Osteocyte (in vitro differentiated cells): ENCODE results near the gene PUM1. TPM values are rescaled to one million over a fixed set of nuclear protein-coding genes. Genes with fewer than 3 reads are reported as not detected.
"Not testable (repeated sequence)": the region's sequence is repeated elsewhere in the genome, so short reads cannot be mapped to it uniquely, and the experiment has no call there.

Experiments
- DNase-seq: peaks from one replicate; pipeline ENCODE4 v3.0.0; 2021; ENCODE audit warnings: mixed read lengths; ENCODE audit not compliant: unreplicated experiment; ENCODE audit errors: extremely low spot score
- H3K27ac Mint-ChIP-seq: one replicate; pipeline ENCODE4 v1.8.0; 2021; ENCODE audit warnings: mild to moderate bottlenecking, mixed read lengths; ENCODE audit not compliant: unreplicated experiment
- H3K27me3 Mint-ChIP-seq: one replicate; pipeline ENCODE4 v1.8.0; 2021; ENCODE audit warnings: mixed read lengths; ENCODE audit not compliant: unreplicated experiment
- H3K36me3 Mint-ChIP-seq: one replicate; pipeline ENCODE4 v1.8.0; 2021; ENCODE audit warnings: mixed read lengths; ENCODE audit not compliant: unreplicated experiment
- H3K4me1 Mint-ChIP-seq: one replicate; pipeline ENCODE4 v1.8.0; 2021; ENCODE audit warnings: mixed read lengths; ENCODE audit not compliant: unreplicated experiment
- H3K4me3 Mint-ChIP-seq: one replicate; pipeline ENCODE4 v1.8.0; 2021; ENCODE audit warnings: mild to moderate bottlenecking, moderate library complexity, mixed read lengths; ENCODE audit not compliant: unreplicated experiment
- H3K9me3 Mint-ChIP-seq: one replicate; pipeline ENCODE4 v1.8.0; 2021; ENCODE audit warnings: mixed read lengths; ENCODE audit not compliant: unreplicated experiment
- total RNA-seq: library from RNA; stranded (reverse); gene quantifications from 2 replicates; pipeline ENCODE4 v1.2.1, GENCODE V29; 2021
- TF ChIP-seq, protein P1 (sequence below): fragments of 200-600 bp; sonication (generic); IDR thresholded peaks from 2 replicates; pipeline ENCODE4 v1.5.0; 2021; ENCODE audit warnings: antibody characterized with exemption, mild to moderate bottlenecking, moderate library complexity

Gene PUM1
- total RNA-seq, 1 donor from 2014 or later = 145 TPM

DNA sequence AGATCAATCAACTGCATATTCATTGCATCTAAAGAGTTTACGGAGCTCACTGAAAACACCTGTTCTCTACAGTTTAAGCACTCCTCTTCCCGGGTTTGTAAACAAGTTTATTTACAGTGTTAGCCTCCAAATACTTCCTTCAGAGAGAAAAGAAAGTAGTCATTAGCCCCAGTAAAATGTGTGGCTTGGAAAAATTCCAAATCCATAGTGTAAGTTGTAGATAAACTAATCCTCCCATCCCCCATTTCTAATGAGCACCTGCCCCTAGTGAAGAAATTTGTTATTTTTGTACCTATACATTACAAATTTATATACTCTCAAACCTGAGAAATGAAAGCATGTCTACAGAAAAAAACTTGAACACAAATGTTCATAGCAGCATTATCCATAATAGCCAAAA lies 21.9 kb downstream of the PUM1 start:
- H3K9me3 Mint-ChIP-seq = no peaks in the 10 kb centered on the region
- peaks cover 15% of the 10 kb centered on the region for H3K36me3 Mint-ChIP-seq
- TF ChIP-seq, protein P1, sequence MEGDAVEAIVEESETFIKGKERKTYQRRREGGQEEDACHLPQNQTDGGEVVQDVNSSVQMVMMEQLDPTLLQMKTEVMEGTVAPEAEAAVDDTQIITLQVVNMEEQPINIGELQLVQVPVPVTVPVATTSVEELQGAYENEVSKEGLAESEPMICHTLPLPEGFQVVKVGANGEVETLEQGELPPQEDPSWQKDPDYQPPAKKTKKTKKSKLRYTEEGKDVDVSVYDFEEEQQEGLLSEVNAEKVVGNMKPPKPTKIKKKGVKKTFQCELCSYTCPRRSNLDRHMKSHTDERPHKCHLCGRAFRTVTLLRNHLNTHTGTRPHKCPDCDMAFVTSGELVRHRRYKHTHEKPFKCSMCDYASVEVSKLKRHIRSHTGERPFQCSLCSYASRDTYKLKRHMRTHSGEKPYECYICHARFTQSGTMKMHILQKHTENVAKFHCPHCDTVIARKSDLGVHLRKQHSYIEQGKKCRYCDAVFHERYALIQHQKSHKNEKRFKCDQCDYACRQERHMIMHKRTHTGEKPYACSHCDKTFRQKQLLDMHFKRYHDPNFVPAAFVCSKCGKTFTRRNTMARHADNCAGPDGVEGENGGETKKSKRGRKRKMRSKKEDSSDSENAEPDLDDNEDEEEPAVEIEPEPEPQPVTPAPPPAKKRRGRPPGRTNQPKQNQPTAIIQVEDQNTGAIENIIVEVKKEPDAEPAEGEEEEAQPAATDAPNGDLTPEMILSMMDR = no peak
- no peak overlapping the region for H3K4me3 Mint-ChIP-seq
- H3K27ac Mint-ChIP-seq = no peak overlapping the region
- DNase-seq = no peak
- no peaks in the 10 kb centered on the region for H3K27me3 Mint-ChIP-seq
- peaks cover 26% of the 10 kb centered on the region for H3K4me1 Mint-ChIP-seq

DNA sequence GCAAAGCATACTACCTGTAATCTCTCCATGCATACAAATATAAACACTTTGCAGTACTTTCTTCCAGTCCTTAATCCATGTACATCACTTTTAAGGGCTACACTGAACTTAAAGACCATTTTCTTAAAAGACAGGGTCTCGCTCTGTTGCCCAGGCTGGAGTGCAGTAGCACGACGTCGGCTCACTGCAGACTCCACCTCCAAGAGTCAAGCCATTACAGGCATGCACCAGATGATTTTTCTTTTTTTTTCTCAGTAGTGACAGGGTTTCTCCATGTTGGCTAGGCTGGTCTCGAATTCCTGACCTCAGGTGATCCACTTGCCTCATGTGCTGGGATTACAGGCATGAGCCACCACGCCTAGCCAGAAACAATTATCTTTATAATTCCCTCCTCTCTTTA lies 22.9 kb downstream of the PUM1 start:
- DNase-seq = no peak
- Mint-ChIP-seq H3K27me3 (no peaks in the 10 kb centered on the region), H3K27ac (no peak overlapping the region), H3K4me1 (peaks cover 33% of the 10 kb centered on the region), H3K4me3 (no peak overlapping the region), H3K9me3 (no peaks in the 10 kb centered on the region), H3K36me3 (peaks cover 15% of the 10 kb centered on the region)
- TF ChIP-seq, protein P1 = no peak

GRCh38 chr1:31041529-31041928 lies 24.0 kb downstream of the PUM1 start:
- TF ChIP-seq, protein P1 = no peak
- peaks cover 3% of the 10 kb centered on the region for H3K9me3 Mint-ChIP-seq
- H3K4me1 Mint-ChIP-seq = peaks cover 36% of the 10 kb centered on the region

GRCh38 chr1:31040038-31040437 lies 25.5 kb downstream of the PUM1 start:
- Mint-ChIP-seq H3K36me3 (peaks cover 23% of the 10 kb centered on the region), H3K9me3 (peaks cover 3% of the 10 kb centered on the region), H3K4me3 (no peak overlapping the region), H3K4me1 (peaks cover 36% of the 10 kb centered on the region), H3K27ac (peak overlapping the region; percentile 27), H3K27me3 (no peaks in the 10 kb centered on the region)
- DNase-seq = no peak
- TF ChIP-seq, protein P1 = no peak

More at GRCh38 chr1:31041529-31041928, 24.0 kb downstream of the PUM1 start:
- no peak for DNase-seq
- H3K27me3 Mint-ChIP-seq = no peaks in the 10 kb centered on the region
- H3K27ac Mint-ChIP-seq = no peak overlapping the region
- peaks cover 21% of the 10 kb centered on the region for H3K36me3 Mint-ChIP-seq
- H3K4me3 Mint-ChIP-seq = no peak overlapping the region

- H3K9me3 Mint-ChIP-seq, DNase-seq, H3K4me3 Mint-ChIP-seq, H3K27me3 Mint-ChIP-seq: not testable (repeated sequence)
- Mint-ChIP-seq H3K4me1 (peaks cover 41% of the 10 kb centered on the region), H3K27ac (peak overlapping the region; percentile 31), H3K36me3 (peaks cover 23% of the 10 kb centered on the region)
Measured at GRCh38 chr1:31038935-31039334, 26.6 kb downstream of the PUM1 start.

DNA sequence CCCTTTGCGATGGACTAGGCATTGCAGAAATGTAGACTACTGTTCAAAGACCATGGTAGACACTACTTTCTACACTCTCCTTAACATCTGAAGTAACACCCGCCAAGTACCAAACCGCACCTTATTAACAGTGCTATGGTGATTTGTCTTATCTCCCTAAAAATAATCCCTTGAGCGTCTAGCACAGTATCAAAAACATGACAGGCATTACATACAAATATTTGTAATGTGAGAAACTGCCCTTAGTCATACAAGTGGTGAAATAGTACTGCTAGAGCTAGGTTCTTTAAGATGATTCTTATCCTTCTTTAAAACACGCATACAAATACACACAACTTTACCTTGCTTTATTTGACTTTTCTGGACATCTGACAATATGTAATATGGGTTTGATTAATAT lies 27.2 kb downstream of the PUM1 start:
- Mint-ChIP-seq H3K4me1 (peaks cover 38% of the 10 kb centered on the region), H3K27ac (peak overlapping the region; percentile 72), H3K36me3 (peaks cover 19% of the 10 kb centered on the region), H3K9me3 (peaks cover 3% of the 10 kb centered on the region), H3K4me3 (no peak overlapping the region), H3K27me3 (no peaks in the 10 kb centered on the region)
- TF ChIP-seq, protein P1 = no peak
- no peak for DNase-seq
